Mesodermal cell (in vitro differentiated cells): Measurements from ENCODE around the gene GRID1.
A peak's percentile ranks its signal among the peaks of the same experiment; 100 is the strongest.

Experiments
- H3K27ac ChIP-seq: 2 replicates; pipeline ENCODE4 v1.7.0; 2013; ENCODE audit warnings: mild to moderate bottlenecking, low read depth, low read length, moderate library complexity; ENCODE audit not compliant: severe bottlenecking
- H3K36me3 ChIP-seq: 2 replicates; pipeline ENCODE4 v1.7.1; 2013; ENCODE audit warnings: mild to moderate bottlenecking, low read length, moderate library complexity; ENCODE audit not compliant: control insufficient read depth, insufficient read depth
- H3K4me1 ChIP-seq: one replicate; pipeline ENCODE4 v1.7.1; 2013; ENCODE audit warnings: mild to moderate bottlenecking, low read length; ENCODE audit not compliant: insufficient read depth, control insufficient read depth, poor library complexity, severe bottlenecking
- H3K4me3 ChIP-seq: 2 replicates; pipeline ENCODE4 v1.7.0; 2013; ENCODE audit warnings: low read length, control low read depth, mild to moderate bottlenecking; ENCODE audit not compliant: insufficient read depth, poor library complexity, severe bottlenecking; ENCODE audit errors: extremely low read depth
- H3K9me3 ChIP-seq: 2 replicates; pipeline ENCODE4 v1.7.1; 2013; ENCODE audit warnings: mild to moderate bottlenecking, low read length, moderate library complexity; ENCODE audit not compliant: control insufficient read depth
- WGBS, 2 experiments: methylation state at CpG; one replicate each; pipeline ENCODE4 v1.1.5; 2013; ENCODE audit warnings: missing lambda C conversion rate in 2 of 2; ENCODE audit not compliant: insufficient coverage in 2 of 2; 5-methylcytosine and 5-hydroxymethylcytosine counted together

GRID1 gene

DNA sequence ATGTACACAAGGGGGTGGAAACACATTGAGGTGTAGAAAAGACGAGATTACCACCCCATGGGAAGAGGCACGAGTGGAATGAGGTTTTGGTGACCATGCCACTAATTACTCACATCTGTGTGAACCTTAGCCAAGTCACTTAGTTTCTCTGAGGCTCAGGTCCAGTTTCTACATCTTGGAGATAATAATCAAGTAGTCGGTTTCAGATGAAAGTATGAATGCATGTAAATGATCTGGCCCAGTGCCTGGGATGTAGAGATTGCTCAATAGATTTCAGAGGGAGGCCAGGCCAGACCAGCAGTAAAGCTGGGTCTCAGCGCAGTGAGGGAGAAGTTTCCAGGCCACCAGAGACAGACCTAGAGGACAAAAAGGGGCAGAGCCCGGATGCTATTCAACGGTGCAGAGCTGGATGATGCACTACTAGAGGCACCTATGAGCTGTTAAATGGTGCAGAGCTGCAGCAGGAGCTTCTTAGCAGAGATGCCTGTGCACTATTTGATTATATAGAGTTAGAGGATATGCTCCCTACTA is 725.1 kb downstream of the GRID1 start:
- WGBS, 2 experiments: 96% methylated on average over 5 of the region's 6 CpGs
- Histone ChIP-seq H3K4me3 (no peak overlapping the region), H3K9me3 (no peaks in the 10 kb centered on the region), H3K36me3 (no peaks in the 10 kb centered on the region), H3K4me1 (peaks cover 37% of the 10 kb centered on the region), H3K27ac (peak overlapping the region; percentile 100)

GRCh38 chr10:85638797-85639196 is 727.8 kb downstream of the GRID1 start:
- no peak overlapping the region for H3K4me3 ChIP-seq
- H3K27ac ChIP-seq: no peak overlapping the region
- no peaks in the 10 kb centered on the region for H3K9me3 ChIP-seq
- H3K4me1 ChIP-seq: peaks cover 23% of the 10 kb centered on the region
- no peaks in the 10 kb centered on the region for H3K36me3 ChIP-seq

GRCh38 chr10:85635650-85636049 is 730.9 kb downstream of the GRID1 start:
- 65 to 89% methylated on average over 4 to 5 of the region's 5 CpGs for WGBS, 2 experiments
- no peaks in the 10 kb centered on the region for H3K4me1 ChIP-seq
- no peaks in the 10 kb centered on the region for H3K36me3 ChIP-seq

GRCh38 chr10:85624511-85624910 is 742.1 kb downstream of the GRID1 start:
- Histone ChIP-seq H3K4me3 (no peak overlapping the region), H3K36me3 (no peaks in the 10 kb centered on the region), H3K27ac (no peak overlapping the region), H3K4me1 (peaks cover 7% of the 10 kb centered on the region), H3K9me3 (no peaks in the 10 kb centered on the region)
- 95% methylated on average over 3 of the region's 7 CpGs; no CpG with 5 or more reads in 1 of the 2 experiments for WGBS, 2 experiments

More at GRCh38 chr10:85635650-85636049, 730.9 kb downstream of the GRID1 start:
- H3K4me3 ChIP-seq: no peak overlapping the region
- no peaks in the 10 kb centered on the region for H3K9me3 ChIP-seq
- H3K27ac ChIP-seq: no peak overlapping the region

- Histone ChIP-seq H3K4me1 (peaks cover 7% of the 10 kb centered on the region), H3K9me3 (no peaks in the 10 kb centered on the region), H3K4me3 (no peak overlapping the region), H3K27ac (no peak overlapping the region), H3K36me3 (no peaks in the 10 kb centered on the region)
Measured at GRCh38 chr10:85623758-85624157, 742.8 kb downstream of the GRID1 start.

- Histone ChIP-seq H3K4me3 (no peak overlapping the region), H3K27ac (no peak overlapping the region), H3K9me3 (no peaks in the 10 kb centered on the region), H3K4me1 (peaks cover 7% of the 10 kb centered on the region), H3K36me3 (no peaks in the 10 kb centered on the region)
- 83 to 86% methylated on average over 2 of the region's 2 CpGs for WGBS, 2 experiments
Measured at GRCh38 chr10:85623342-85623741, 743.3 kb downstream of the GRID1 start.

DNA sequence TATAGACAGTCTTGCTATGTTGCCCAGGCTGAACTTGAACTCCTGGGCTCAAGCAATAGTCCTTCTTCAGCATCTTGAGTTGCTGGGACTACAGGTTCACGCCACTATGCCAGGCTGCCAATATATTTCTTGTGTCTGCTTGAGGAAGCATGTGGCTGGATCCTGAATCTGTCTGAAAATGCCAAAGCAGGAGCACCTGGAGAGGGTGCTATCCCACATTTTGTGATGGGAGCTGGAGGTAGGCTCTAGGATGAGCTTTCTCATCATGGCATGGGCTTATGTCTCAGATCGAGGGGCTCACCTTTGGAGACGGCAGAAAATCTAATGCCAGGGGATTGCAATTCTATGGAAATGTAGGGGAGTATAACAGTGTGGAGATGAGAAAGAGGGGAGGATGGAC is 744.2 kb downstream of the GRID1 start:
- no peaks in the 10 kb centered on the region for H3K36me3 ChIP-seq
- H3K4me3 ChIP-seq: no peak overlapping the region
- H3K27ac ChIP-seq: no peak overlapping the region
- H3K9me3 ChIP-seq: no peaks in the 10 kb centered on the region
- peaks cover 7% of the 10 kb centered on the region for H3K4me1 ChIP-seq
- 93 to 100% methylated on average over 3 of the region's 3 CpGs for WGBS, 2 experiments

DNA sequence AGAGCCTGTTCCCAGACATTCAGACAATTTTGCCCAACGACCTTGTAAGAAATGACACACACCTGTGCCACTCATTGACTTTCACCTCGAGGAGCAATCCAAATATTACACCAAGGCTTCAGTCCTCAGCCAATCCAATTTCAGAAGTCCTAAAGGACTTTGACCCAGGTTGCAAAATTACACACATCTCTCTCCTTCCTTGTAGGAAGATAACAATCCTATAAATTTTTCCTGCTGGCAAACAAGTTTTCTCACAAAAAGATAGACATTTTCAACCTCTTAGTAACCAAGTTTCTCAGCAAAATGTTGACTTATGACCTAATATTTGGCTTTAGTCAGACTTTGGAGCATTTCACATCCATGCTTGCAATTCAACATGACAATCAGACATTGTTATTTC is 745.0 kb downstream of the GRID1 start:
- 77 to 79% methylated on average over 2 of the region's 2 CpGs for WGBS, 2 experiments
- Histone ChIP-seq H3K27ac (no peak overlapping the region), H3K4me3 (no peak overlapping the region), H3K9me3 (no peaks in the 10 kb centered on the region), H3K4me1 (peaks cover 7% of the 10 kb centered on the region), H3K36me3 (no peaks in the 10 kb centered on the region)

DNA sequence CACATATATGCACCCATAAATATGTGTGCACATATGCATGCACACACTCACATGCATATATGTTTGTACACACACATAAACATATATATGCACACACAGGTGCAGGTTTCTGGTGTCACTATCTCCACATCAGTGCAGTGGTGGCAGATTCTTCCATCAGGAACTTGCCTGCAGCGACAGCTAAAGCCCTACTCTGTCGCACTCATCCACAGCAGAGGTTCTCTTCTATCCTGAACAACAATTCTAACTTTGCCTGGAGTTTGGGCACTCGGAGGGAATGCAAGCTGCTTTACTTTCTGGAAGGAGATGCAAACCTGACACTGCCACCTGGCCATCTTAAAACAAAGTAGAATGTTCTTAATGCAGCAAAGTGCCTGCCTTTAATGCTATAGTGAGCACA is 745.8 kb downstream of the GRID1 start:
- H3K9me3 ChIP-seq: no peaks in the 10 kb centered on the region
- H3K27ac ChIP-seq: no peak overlapping the region
- H3K4me1 ChIP-seq: peaks cover 7% of the 10 kb centered on the region
- no peak overlapping the region for H3K4me3 ChIP-seq
- H3K36me3 ChIP-seq: no peaks in the 10 kb centered on the region
- 86 to 89% methylated on average over 3 of the region's 3 CpGs for WGBS, 2 experiments

DNA sequence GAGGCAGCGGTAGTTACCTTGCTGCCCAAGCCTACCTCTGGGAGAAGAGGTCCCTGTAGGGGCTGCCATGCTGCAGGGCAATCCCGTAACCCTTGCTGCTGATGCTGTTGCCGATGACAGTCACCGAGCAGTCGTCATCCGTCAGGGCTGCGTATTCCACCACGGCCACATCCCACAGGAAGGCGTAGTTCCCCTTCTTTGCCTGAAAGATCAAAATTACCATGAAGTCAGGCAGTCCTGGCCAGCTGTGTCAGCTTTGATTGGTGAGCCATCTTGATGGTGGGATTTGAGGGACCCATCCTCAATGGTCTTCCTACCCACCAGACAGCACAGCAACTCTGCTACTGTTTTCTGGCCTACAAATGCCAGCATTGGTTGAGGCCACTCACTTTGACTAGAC is 746.8 kb downstream of the GRID1 start:
- Histone ChIP-seq H3K36me3 (no peaks in the 10 kb centered on the region), H3K4me1 (peaks cover 7% of the 10 kb centered on the region), H3K4me3 (no peak overlapping the region), H3K9me3 (no peaks in the 10 kb centered on the region), H3K27ac (no peak overlapping the region)
- 94 to 99% methylated on average over 9 of the region's 9 CpGs for WGBS, 2 experiments

- no peak overlapping the region for H3K4me3 ChIP-seq
- no peaks in the 10 kb centered on the region for H3K36me3 ChIP-seq
- peaks cover 7% of the 10 kb centered on the region for H3K4me1 ChIP-seq
- 93 to 100% methylated on average over 3 of the region's 3 CpGs for WGBS, 2 experiments
- no peak overlapping the region for H3K27ac ChIP-seq
- no peaks in the 10 kb centered on the region for H3K9me3 ChIP-seq
Measured at GRCh38 chr10:85618841-85619240, 747.8 kb downstream of the GRID1 start.
